ENCODE results near the gene SLC38A6. TPM values are rescaled to one million over a fixed set of nuclear protein-coding genes. Genes with fewer than 3 reads are reported as not detected.

SLC38A6 gene
- total and polyA plus RNA-seq, 3 experiments from 2014 or later = 4.1 to 7.4 (median 5.8) TPM

DNA sequence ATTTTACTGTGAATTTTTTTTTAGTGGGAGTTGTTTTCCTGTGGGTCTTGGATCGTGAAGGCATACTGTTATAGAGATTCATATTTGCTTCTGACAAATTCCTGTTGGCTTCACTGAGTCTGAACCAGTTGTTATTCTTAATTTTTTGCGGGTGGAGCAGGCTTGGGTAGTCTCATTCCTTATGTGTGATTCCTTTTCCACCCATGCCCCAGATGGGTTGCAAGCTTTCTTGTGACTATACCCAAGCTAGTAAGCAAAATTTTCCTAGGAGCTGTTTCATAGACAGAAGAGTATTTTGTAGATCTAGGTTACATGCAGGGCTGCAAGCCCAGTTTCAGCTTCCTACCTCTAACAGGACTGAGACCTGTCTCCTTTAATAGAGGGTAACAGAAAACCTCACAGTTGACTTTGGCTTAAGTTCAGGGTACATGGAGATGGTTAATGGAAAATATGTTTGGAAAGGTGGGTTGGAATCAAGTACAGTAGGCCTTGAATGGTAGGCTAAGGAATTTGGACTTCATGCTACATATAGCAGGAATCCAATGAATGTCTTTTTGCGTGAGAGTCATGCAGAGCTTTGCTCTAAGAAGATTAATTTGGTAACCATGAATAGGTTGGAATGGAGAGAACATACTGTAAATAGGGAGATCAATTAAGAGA is 29.1 kb upstream of the SLC38A6 start:
- H3K4me3 Mint-ChIP-seq = no peak overlapping the region

DNA sequence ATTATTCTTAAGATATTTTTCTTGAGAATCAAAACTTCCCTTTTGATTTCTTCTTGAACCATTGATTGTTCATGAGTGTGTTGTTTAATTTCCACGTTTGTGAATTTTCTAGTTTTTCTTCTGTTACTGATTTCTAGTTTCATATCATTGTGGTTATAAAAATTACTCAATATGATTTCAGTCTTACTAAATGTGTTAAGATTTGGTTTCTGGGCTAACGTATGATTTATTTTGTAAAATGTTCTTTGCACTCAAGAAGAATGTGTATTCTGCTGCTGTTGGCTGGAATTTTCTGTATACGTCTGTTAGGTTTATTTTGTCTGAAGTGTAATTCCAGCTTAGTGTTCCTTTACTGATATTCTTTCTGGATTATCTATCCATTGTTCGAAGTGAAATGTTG is 24.8 kb upstream of the SLC38A6 start:
- no peaks in the 10 kb centered on the region for H3K4me1 Mint-ChIP-seq
- H3K9me3 Mint-ChIP-seq = peaks cover 27 to 50% (median 46%) of the 10 kb centered on the region in 5 donors
- H3K36me3 ChIP-seq (ENCODE audit: insufficient read depth, low read length) = no peaks in the 10 kb centered on the region
- no peaks in the 10 kb centered on the region for H3K4me1 ChIP-seq (ENCODE audit: insufficient read depth, low read length)
- H3K9me3 ChIP-seq (ENCODE audit: low read length) = peaks cover 10% of the 10 kb centered on the region
- CTCF ChIA-PET = no interaction called here
- H3K4me3 Mint-ChIP-seq = no peak overlapping the region
- H3K27me3 Mint-ChIP-seq = peaks cover 0 to 3% of the 10 kb centered on the region in 2 donors
- H3K27ac Mint-ChIP-seq = no peak overlapping the region
- no peak overlapping the region for H3K4me3 ChIP-seq (ENCODE audit: low read length)
- H3K36me3 Mint-ChIP-seq = peaks cover 20 to 50% (median 30%) of the 10 kb centered on the region in 3 donors
- no peak overlapping the region for H3K27ac ChIP-seq (ENCODE audit: low read depth, low read length)
- POLR2A ChIA-PET = no interaction called here
- DNase-seq = no peak
- no peaks in the 10 kb centered on the region for H3K27me3 ChIP-seq (ENCODE audit: insufficient read depth, low read length, poor library complexity, severe bottlenecking)

More for the DNA sequence above, 29.1 kb upstream of the SLC38A6 start:
- H3K27ac Mint-ChIP-seq = no peak overlapping the region
- Histone ChIP-seq H3K36me3 (ENCODE audit: insufficient read depth, low read length) (no peaks in the 10 kb centered on the region), H3K27ac (ENCODE audit: low read depth, low read length) (no peak overlapping the region), H3K4me3 (ENCODE audit: low read length) (no peak overlapping the region), H3K4me1 (ENCODE audit: insufficient read depth, low read length) (no peaks in the 10 kb centered on the region), H3K27me3 (ENCODE audit: insufficient read depth, low read length, poor library complexity, severe bottlenecking) (no peaks in the 10 kb centered on the region), H3K9me3 (ENCODE audit: low read length) (peaks cover 2% of the 10 kb centered on the region)
- CTCF ChIA-PET = no interaction called here
- no peaks in the 10 kb centered on the region for H3K4me1 Mint-ChIP-seq
- peaks cover 12 to 17% (median 14%) of the 10 kb centered on the region in 5 donors for H3K9me3 Mint-ChIP-seq
- H3K27me3 Mint-ChIP-seq = no peaks in the 10 kb centered on the region
- H3K36me3 Mint-ChIP-seq = peaks cover 14 to 19% (median 16%) of the 10 kb centered on the region in 3 donors
- POLR2A ChIA-PET = no interaction called here
- no peak for DNase-seq

DNA sequence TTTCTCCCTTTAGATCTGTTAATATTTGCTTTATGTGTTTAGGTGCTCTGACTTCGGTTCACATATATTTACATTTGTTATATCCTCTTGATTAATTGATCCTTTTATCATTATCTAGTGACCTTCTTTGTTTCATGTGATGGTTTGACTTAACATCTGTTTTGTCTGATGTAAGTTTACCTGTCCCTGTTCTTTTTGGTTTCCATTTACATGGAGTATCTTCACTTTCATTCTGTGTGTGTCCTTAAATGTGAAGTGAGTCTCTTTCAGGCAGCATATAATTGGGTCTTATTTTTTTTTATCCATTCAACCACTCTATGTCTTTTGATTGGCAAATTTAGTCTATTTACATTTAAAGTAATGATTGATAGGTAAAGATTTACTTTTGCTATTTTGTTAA is 24.4 kb upstream of the SLC38A6 start:
- peaks cover 20 to 55% (median 30%) of the 10 kb centered on the region in 3 donors for H3K36me3 Mint-ChIP-seq
- Histone ChIP-seq H3K9me3 (ENCODE audit: low read length) (peaks cover 10% of the 10 kb centered on the region), H3K27me3 (ENCODE audit: insufficient read depth, low read length, poor library complexity, severe bottlenecking) (no peaks in the 10 kb centered on the region), H3K4me1 (ENCODE audit: insufficient read depth, low read length) (no peaks in the 10 kb centered on the region), H3K27ac (ENCODE audit: low read depth, low read length) (no peak overlapping the region), H3K4me3 (ENCODE audit: low read length) (no peak overlapping the region), H3K36me3 (ENCODE audit: insufficient read depth, low read length) (no peaks in the 10 kb centered on the region)
- peaks cover 27 to 52% (median 46%) of the 10 kb centered on the region in 5 donors for H3K9me3 Mint-ChIP-seq
- no peak overlapping the region for H3K4me3 Mint-ChIP-seq
- H3K27me3 Mint-ChIP-seq = peaks cover 0 to 3% of the 10 kb centered on the region in 2 donors
- DNase-seq = no peak
- CTCF ChIA-PET = no interaction called here
- POLR2A ChIA-PET = no interaction called here
- no peak overlapping the region for H3K27ac Mint-ChIP-seq
- H3K4me1 Mint-ChIP-seq = no peaks in the 10 kb centered on the region

DNA sequence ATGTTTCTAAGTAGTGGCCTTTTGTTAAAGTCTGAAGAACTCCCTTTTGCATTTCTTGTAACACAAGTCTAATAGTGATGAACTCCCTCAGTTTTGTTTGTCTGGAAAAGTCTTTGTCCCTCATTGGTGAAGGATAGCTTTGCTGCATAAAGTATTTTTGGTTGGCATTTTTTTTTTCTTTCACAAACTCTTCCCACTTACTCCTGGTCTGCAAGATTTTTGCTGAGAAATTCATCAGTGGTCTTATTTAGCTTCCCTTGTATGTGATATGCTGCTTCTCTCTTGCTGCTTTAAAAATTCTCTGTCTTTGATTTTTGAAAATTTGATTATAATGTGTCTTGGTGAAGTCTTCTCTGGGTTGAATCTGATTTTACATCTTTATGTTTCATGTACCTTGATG is 22.9 kb upstream of the SLC38A6 start:
- Histone ChIP-seq H3K27me3 (ENCODE audit: insufficient read depth, low read length, poor library complexity, severe bottlenecking) (no peaks in the 10 kb centered on the region), H3K36me3 (ENCODE audit: insufficient read depth, low read length) (no peaks in the 10 kb centered on the region), H3K4me3 (ENCODE audit: low read length) (no peak overlapping the region), H3K27ac (ENCODE audit: low read depth, low read length) (no peak overlapping the region), H3K4me1 (ENCODE audit: insufficient read depth, low read length) (no peaks in the 10 kb centered on the region), H3K9me3 (ENCODE audit: low read length) (peaks cover 10% of the 10 kb centered on the region)
- peaks cover 27 to 52% (median 46%) of the 10 kb centered on the region in 5 donors for H3K9me3 Mint-ChIP-seq
- H3K4me1 Mint-ChIP-seq = no peaks in the 10 kb centered on the region
- ChIA-PET POLR2A (no interaction called here), CTCF (no interaction called here)
- H3K4me3 Mint-ChIP-seq = no peak overlapping the region
- peaks cover 20 to 55% (median 30%) of the 10 kb centered on the region in 3 donors for H3K36me3 Mint-ChIP-seq
- H3K27ac Mint-ChIP-seq = no peak overlapping the region
- H3K27me3 Mint-ChIP-seq = peaks cover 0 to 3% of the 10 kb centered on the region in 2 donors
- DNase-seq = no peak

DNA sequence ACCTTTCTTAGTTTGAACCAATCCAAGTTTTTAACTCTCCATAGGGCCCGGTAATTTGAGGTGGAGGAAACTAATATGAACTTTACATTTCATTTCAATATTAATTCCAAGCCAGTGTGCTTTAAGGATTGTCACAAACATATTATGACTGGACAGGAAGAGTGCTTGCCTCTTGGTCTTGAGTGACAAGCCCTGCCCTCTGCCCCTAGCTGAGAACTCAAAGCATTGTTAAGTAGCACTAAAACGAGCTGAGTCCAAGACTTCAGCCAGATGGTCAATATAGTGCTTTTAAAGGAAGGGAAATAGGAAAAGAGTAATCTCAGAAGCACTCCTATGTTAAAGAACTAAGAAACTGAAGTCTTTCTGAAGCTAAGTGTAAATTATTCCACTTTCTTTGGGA is 17.3 kb upstream of the SLC38A6 start:
- H3K27ac ChIP-seq (ENCODE audit: low read depth, low read length) = no peak overlapping the region
- Mint-ChIP-seq H3K4me3 (no peak overlapping the region), H3K4me1 (no peaks in the 10 kb centered on the region), H3K27ac (peak overlapping the region in 1 of 8 donors; percentile 35), H3K36me3 (peaks cover 2 to 24% (median 11%) of the 10 kb centered on the region in 3 donors), H3K9me3 (peaks cover 3 to 18% (median 14%) of the 10 kb centered on the region in 5 donors), H3K27me3 (peaks cover 0 to 3% of the 10 kb centered on the region in 2 donors)
- no peaks in the 10 kb centered on the region for H3K4me1 ChIP-seq (ENCODE audit: insufficient read depth, low read length)
- DNase-seq = no peak
- ChIA-PET CTCF (no interaction called here), POLR2A (no interaction called here)
- no peak overlapping the region for H3K4me3 ChIP-seq (ENCODE audit: low read length)
- H3K9me3 ChIP-seq (ENCODE audit: low read length) = no peaks in the 10 kb centered on the region
- H3K27me3 ChIP-seq (ENCODE audit: insufficient read depth, low read length, poor library complexity, severe bottlenecking) = no peaks in the 10 kb centered on the region
- no peaks in the 10 kb centered on the region for H3K36me3 ChIP-seq (ENCODE audit: insufficient read depth, low read length)

DNA sequence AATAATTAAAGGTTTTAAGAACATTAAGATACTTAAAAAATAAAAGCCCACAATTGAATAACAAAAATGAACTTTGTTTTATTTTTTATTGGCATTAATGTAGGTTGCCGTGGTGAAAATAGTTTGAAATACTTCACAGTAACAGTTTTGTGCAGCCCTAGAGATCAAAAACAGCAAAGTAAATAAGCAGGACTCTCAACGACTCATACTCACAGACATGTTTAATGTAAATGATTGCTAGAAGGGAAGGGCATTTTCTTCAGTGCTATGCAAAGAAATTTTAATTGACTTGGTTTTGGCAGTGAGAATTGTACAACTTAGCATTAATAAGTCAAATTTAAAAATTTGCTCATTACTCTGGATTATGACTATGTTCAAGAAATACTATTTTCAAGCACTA is 16.1 kb upstream of the SLC38A6 start:
- Mint-ChIP-seq H3K27ac (no peak overlapping the region), H3K4me1 (no peaks in the 10 kb centered on the region)

DNA sequence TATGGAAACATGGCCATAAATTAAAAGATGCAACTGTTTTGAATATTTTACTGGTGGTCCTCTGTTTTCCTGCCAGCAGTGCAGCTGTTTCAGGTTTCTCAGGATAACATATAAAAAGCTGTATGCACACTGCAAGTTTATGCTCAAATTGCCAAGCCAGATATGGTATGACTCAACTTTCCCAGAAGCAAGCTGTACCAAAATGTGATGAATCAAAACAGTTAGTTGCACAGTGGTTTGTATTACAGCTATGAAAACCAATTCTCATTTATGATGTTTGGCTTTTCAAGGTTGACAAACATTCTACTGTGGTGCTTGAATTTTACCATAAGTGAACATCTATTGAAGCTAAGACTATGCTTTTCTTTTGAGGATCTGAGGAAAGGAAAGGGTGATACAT is 15.6 kb upstream of the SLC38A6 start:
- no peak for DNase-seq
- Mint-ChIP-seq H3K36me3 (peaks cover 1 to 10% (median 1%) of the 10 kb centered on the region in 3 donors), H3K27ac (no peak overlapping the region), H3K27me3 (peaks cover 0 to 1% of the 10 kb centered on the region in 2 donors), H3K4me3 (no peak overlapping the region), H3K9me3 (peaks cover 0 to 3% (median under 1%) of the 10 kb centered on the region in 5 donors), H3K4me1 (no peaks in the 10 kb centered on the region)
- Histone ChIP-seq H3K9me3 (ENCODE audit: low read length) (no peaks in the 10 kb centered on the region), H3K36me3 (ENCODE audit: insufficient read depth, low read length) (no peaks in the 10 kb centered on the region), H3K27ac (ENCODE audit: low read depth, low read length) (no peak overlapping the region), H3K27me3 (ENCODE audit: insufficient read depth, low read length, poor library complexity, severe bottlenecking) (no peaks in the 10 kb centered on the region), H3K4me3 (ENCODE audit: low read length) (no peak overlapping the region), H3K4me1 (ENCODE audit: insufficient read depth, low read length) (no peaks in the 10 kb centered on the region)
- ChIA-PET POLR2A (no interaction called here), CTCF (no interaction called here)

More for the DNA sequence above, 16.1 kb upstream of the SLC38A6 start:
- Mint-ChIP-seq H3K9me3 (peaks cover 0 to 8% (median 4%) of the 10 kb centered on the region in 5 donors), H3K4me3 (no peak overlapping the region), H3K27me3 (peaks cover 0 to 3% of the 10 kb centered on the region in 2 donors), H3K36me3 (peaks cover 2 to 15% (median 3%) of the 10 kb centered on the region in 3 donors)
- Histone ChIP-seq H3K27ac (ENCODE audit: low read depth, low read length) (no peak overlapping the region), H3K27me3 (ENCODE audit: insufficient read depth, low read length, poor library complexity, severe bottlenecking) (no peaks in the 10 kb centered on the region), H3K36me3 (ENCODE audit: insufficient read depth, low read length) (no peaks in the 10 kb centered on the region), H3K4me3 (ENCODE audit: low read length) (no peak overlapping the region), H3K9me3 (ENCODE audit: low read length) (no peaks in the 10 kb centered on the region), H3K4me1 (ENCODE audit: insufficient read depth, low read length) (no peaks in the 10 kb centered on the region)
- POLR2A ChIA-PET = no interaction called here
- CTCF ChIA-PET = no interaction called here
- no peak for DNase-seq

DNA sequence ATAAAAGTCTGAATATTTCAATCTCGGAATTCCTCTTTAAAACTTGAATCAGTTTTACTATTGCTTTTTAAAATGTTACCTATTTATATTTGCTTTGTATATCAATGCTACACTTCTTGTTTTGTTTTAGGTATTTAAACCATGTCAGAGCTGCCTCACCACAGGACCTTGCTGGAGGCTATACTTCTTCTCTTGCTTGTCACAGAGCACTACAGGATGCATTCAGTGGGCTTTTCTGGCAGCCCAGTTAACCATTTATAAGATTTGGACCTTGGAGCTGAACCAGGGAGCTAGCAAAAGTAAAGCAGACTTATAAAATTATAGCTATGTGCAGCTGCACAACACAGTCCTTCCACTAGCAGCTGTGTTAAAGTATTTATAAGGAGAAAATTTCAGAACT is 12.9 kb upstream of the SLC38A6 start:
- Histone ChIP-seq H3K4me3 (ENCODE audit: low read length) (no peak overlapping the region), H3K9me3 (ENCODE audit: low read length) (no peaks in the 10 kb centered on the region), H3K4me1 (ENCODE audit: insufficient read depth, low read length) (no peaks in the 10 kb centered on the region), H3K27me3 (ENCODE audit: insufficient read depth, low read length, poor library complexity, severe bottlenecking) (no peaks in the 10 kb centered on the region), H3K27ac (ENCODE audit: low read depth, low read length) (no peak overlapping the region), H3K36me3 (ENCODE audit: insufficient read depth, low read length) (no peaks in the 10 kb centered on the region)
- H3K27me3 Mint-ChIP-seq = no peaks in the 10 kb centered on the region
- no peak overlapping the region for H3K4me3 Mint-ChIP-seq
- no peaks in the 10 kb centered on the region for H3K9me3 Mint-ChIP-seq
- no peak overlapping the region for H3K27ac Mint-ChIP-seq
- H3K4me1 Mint-ChIP-seq = no peaks in the 10 kb centered on the region
- no peak for DNase-seq
- H3K36me3 Mint-ChIP-seq = peaks cover 0 to 13% (median 6%) of the 10 kb centered on the region in 3 donors
- ChIA-PET POLR2A (no interaction called here), CTCF (interaction anchor here (1.1 kb wide), 1 partner anchor 11 kb away, joined by 3 read pairs; no protein-coding TSS in a partner anchor)
